ENCODE results near the gene ZNF436. TPM values are rescaled to one million over a fixed set of nuclear protein-coding genes. Genes with fewer than 3 reads are reported as not detected.
A peak's percentile ranks its signal among the peaks of the same experiment; 100 is the strongest.

The ZNF436 gene
- total and polyA plus RNA-seq, 9 of the 15 experiments (the other 6 are each of a cell fraction or from before 2014, with no cell fraction given), result 2.1 to 11.3 (median 6.8) TPM

DNA sequence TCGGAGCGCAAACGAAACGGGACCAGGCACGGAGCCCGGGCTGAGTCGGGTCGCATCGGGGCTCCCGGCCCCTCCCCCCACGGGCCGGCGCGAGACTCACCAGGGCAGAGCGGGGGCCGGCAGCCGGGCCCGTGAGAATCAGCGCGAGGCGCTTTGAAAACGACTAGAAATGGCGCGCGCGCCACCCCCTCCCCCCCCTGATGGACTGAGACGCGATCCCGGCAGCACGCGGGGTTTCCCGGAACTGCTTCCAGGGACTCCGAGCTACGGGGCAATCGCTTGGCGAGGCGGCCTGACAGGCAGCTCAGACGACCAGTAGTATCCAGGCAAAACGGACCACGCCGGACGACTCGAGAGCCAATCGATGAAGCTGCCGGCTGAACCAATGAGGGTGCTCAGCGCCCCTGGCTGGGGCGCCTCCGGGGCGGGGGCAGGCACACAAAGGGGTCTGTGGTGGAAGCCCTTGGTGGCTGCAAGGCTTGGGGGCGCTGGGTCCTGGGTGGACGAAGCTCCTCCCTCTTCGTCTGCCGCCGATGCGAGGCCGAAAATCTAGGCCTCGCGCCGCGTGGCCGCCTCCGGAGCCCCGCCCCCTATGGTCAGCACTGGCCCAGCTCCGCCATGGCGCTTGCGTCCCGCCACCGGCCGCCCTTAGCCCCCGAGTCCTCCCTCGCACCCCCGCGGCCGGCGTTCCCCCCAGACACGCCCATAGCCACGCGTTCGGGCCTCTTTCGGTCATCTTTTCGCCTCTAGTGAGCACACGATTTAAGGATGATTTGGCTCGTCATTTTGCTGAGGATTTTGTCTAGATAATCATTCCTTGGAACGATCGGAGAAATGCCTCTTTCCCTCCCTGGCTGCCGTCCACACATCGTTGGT, 25.3 kb downstream of the ZNF436 start, which contains the start of gene HNRNPR (continued):
- TF ChIP-seq, protein P1, sequence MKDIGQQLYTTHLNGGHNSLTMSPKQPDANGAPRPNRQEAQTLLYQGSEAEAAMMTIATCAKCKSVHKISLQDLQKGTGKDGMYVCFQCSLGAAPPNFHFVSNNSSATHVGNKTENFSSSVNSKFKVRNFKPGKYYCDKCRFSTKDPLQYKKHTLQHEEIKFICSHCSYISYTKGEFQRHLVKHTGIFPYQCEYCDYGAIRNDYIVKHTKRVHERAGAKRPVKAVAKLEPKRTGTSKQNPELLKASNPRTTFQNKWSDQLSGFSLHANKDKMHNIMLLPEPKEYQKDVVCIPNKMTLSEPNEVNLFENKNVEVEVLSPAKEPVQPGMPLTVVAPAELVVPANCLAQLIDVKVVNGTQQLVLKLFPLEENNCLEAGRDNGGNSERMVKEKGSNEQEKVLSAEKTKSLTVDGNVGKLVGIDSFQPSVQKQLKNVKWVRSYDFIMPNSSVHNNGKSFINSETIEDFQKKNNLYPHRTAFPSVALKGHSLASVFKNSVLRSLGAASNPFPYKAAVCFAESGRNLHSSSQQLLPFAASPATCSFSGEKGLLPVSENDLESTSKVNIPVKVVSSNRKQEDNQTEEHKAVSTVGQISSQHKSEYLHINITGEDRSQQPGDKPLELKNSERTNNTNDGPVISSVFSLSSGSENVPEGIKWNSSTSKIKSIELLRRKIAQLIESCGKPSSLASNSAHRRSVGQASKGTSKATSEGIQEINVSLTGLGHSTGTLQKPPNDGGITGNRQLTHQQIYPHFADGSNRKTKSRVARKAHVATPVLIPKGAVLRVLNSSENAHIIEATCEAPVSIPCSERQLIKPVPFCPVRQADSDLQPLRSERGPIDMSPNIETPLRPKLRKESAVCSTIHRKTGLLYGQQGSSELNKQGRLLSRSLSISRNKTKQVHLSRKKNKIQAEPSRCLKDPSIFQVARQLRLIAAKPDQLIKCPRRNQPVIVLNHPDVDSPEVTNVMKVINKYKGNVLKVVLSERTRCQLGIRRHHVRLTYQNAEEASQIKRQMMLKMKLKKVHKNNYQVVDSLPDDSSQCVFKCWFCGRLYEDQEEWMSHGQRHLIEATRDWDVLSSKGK (CRISPR knock-in tag; IDR thresholded peaks at IDR 0.05), result 0 out of 2 replicates have a peak, but pooled peaks have one; percentile 38
- TF ChIP-seq STAT5A (IDR thresholded peaks at IDR 0.05; ENCODE audit: borderline replicate concordance, low read length) (peak; percentile 40; the same call in 1 of the 2 replicates), GTF2E2 (tag; IDR thresholded peaks at IDR 0.05) (peak; percentile 92; the same call in 1 of the 2 replicates), FUS (optimal IDR thresholded peaks at IDR 0.05; ENCODE audit: low read depth, low read length) (no peak), C11orf30 (IDR thresholded peaks at IDR 0.05; ENCODE audit: low read depth) (no peak), ZBTB33 (CRISPR knock-in tag; IDR thresholded peaks at IDR 0.05) (peak; percentile 70; the same call in 1 of the 2 replicates), BRF2 (IDR thresholded peaks at IDR 0.05; ENCODE audit: borderline replicate concordance, insufficient read depth, insufficient read length) (no peak), SIN3B (IDR thresholded peaks at IDR 0.05; ENCODE audit: low read depth) (peak; percentile 29), IFI16 (CRISPR knock-in tag; IDR thresholded peaks at IDR 0.05) (no peak), RB1 (IDR thresholded peaks at IDR 0.05; ENCODE audit: low read depth) (peak; percentile 42), LEF1 (IDR thresholded peaks at IDR 0.05) (peak; percentile 66), HLTF (IDR thresholded peaks at IDR 0.05) (no peak), DNMT1 (IDR thresholded peaks at IDR 0.05) (no peak), CSDE1 (IDR thresholded peaks at IDR 0.05) (no peak), ELF2 (CRISPR knock-in tag; IDR thresholded peaks at IDR 0.05) (peak; percentile 49), NR0B1 (IDR thresholded peaks at IDR 0.05; ENCODE audit: partially characterized antibody) (no peak)
- TF ChIP-seq, protein P2, sequence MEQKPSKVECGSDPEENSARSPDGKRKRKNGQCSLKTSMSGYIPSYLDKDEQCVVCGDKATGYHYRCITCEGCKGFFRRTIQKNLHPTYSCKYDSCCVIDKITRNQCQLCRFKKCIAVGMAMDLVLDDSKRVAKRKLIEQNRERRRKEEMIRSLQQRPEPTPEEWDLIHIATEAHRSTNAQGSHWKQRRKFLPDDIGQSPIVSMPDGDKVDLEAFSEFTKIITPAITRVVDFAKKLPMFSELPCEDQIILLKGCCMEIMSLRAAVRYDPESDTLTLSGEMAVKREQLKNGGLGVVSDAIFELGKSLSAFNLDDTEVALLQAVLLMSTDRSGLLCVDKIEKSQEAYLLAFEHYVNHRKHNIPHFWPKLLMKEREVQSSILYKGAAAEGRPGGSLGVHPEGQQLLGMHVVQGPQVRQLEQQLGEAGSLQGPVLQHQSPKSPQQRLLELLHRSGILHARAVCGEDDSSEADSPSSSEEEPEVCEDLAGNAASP (IDR thresholded peaks at IDR 0.05), result no peak
- TF ChIP-seq, protein P3, sequence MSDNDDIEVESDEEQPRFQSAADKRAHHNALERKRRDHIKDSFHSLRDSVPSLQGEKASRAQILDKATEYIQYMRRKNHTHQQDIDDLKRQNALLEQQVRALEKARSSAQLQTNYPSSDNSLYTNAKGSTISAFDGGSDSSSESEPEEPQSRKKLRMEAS (CRISPR knock-in tag; IDR thresholded peaks at IDR 0.05), result peak; percentile 98
